Neural cell (in vitro differentiated cells): ENCODE measurements around the gene SECISBP2L. TPM values are rescaled to one million over a fixed set of nuclear protein-coding genes. Genes with fewer than 3 reads are reported as not detected.

Experiments
- H2AFZ ChIP-seq: fragments of 200-600, 300-800 bp; sonication (generic), shearing (Covaris generic); 2 replicates; pipeline ENCODE4 v1.6.0; 2014; ENCODE audit warnings: low read depth, mild to moderate bottlenecking, antibody characterized with exemption, low read length, moderate library complexity
- H3F3A ChIP-seq: fragments of 200-600 bp; shearing (Covaris generic); 2 replicates; pipeline ENCODE4 v1.6.1; 2016; ENCODE audit warnings: mild to moderate bottlenecking, moderate library complexity, mixed read lengths, antibody characterized with exemption, low read length; ENCODE audit not compliant: insufficient read depth, poor library complexity, severe bottlenecking
- H3K27ac ChIP-seq: fragments of 200-600, 300-800 bp; sonication (generic), shearing (Covaris generic); 2 replicates; pipeline ENCODE4 v1.5.1; 2014; ENCODE audit warnings: mild to moderate bottlenecking, low read length, moderate library complexity
- H3K27me3 ChIP-seq: fragments of 300-800, 200-600 bp; sonication (generic), shearing (Covaris generic); 2 replicates; pipeline ENCODE4 v1.6.0; 2014; ENCODE audit warnings: mild to moderate bottlenecking, low read depth, low read length, moderate library complexity; ENCODE audit not compliant: insufficient read depth
- H3K36me3 ChIP-seq: fragments of 300-800, 200-600 bp; sonication (generic), shearing (Covaris generic); 2 replicates; pipeline ENCODE4 v1.5.1; 2014; ENCODE audit warnings: mild to moderate bottlenecking, antibody characterized with exemption, low read length, moderate library complexity; ENCODE audit not compliant: insufficient read depth
- H3K4me2 ChIP-seq: fragments of 300-800, 200-600 bp; sonication (generic), shearing (Covaris generic); 2 replicates; pipeline ENCODE4 v1.6.0; 2014; ENCODE audit warnings: mild to moderate bottlenecking, low read length
- H3K4me3 ChIP-seq: fragments of 300-800, 200-600 bp; sonication (generic), shearing (Covaris generic); 2 replicates; pipeline ENCODE4 v1.5.1; 2014; ENCODE audit warnings: mild to moderate bottlenecking, low read length, moderate library complexity
- H3K79me2 ChIP-seq: fragments of 200-600 bp; shearing (Covaris generic); replicated peaks from 2 replicates; pipeline ENCODE4 v1.6.0; 2014; ENCODE audit warnings: mild to moderate bottlenecking, low read length, moderate library complexity; ENCODE audit not compliant: insufficient read depth
- H3K9ac ChIP-seq: fragments of 300-800, 200-600 bp; sonication (generic), shearing (Covaris generic); 2 replicates; pipeline ENCODE4 v1.6.1; 2016; ENCODE audit warnings: mild to moderate bottlenecking, low read length, mixed read lengths
- H3K9me2 ChIP-seq: fragments of 200-600 bp; shearing (Covaris generic); 2 replicates; pipeline ENCODE4 v1.6.1; 2016; ENCODE audit warnings: mild to moderate bottlenecking, low read length, mixed read lengths; ENCODE audit not compliant: insufficient read depth
- H3K9me3 ChIP-seq: fragments of 200-600, 300-800 bp; sonication (generic), shearing (Covaris generic); 2 replicates; pipeline ENCODE4 v1.6.1; 2016; ENCODE audit warnings: mild to moderate bottlenecking, mixed run types, low read length, moderate library complexity, mixed read lengths
- H4K20me1 ChIP-seq: fragments of 200-600 bp; shearing (Covaris generic); 2 replicates; pipeline ENCODE4 v1.6.1; 2016; ENCODE audit warnings: mild to moderate bottlenecking, mixed run types; ENCODE audit not compliant: insufficient read depth
- EP300 ChIP-seq: fragments of 450-650 bp; conservative IDR thresholded peaks from 2 replicates; pipeline ENCODE4 v1.6.1; 2014; ENCODE audit warnings: antibody characterized with exemption, mild to moderate bottlenecking, moderate library complexity; ENCODE audit not compliant: poor library complexity, severe bottlenecking
- EZH2 ChIP-seq: fragments of 200-600, 300-800 bp; shearing (Covaris generic), sonication (generic); IDR thresholded peaks from 2 replicates; pipeline ENCODE4 v1.6.1; 2014; ENCODE audit warnings: antibody characterized with exemption, low read length, borderline replicate concordance, mild to moderate bottlenecking; ENCODE audit not compliant: insufficient read depth, poor library complexity, severe bottlenecking
- MXI1 ChIP-seq: fragments of 450-650 bp; conservative IDR thresholded peaks from 2 replicates; pipeline ENCODE4 v1.6.1; 2014; ENCODE audit warnings: antibody characterized with exemption, mild to moderate bottlenecking; ENCODE audit not compliant: poor library complexity, severe bottlenecking
- POLR2AphosphoS5 ChIP-seq: IDR thresholded peaks from 2 replicates; pipeline ENCODE4 v1.6.1; 2012
- RAD21 ChIP-seq: fragments of 450-650 bp; conservative IDR thresholded peaks from 2 replicates; pipeline ENCODE4 v1.6.1; 2014; ENCODE audit warnings: antibody characterized with exemption, mild to moderate bottlenecking, moderate library complexity
- SMC3 ChIP-seq: fragments of 450-650 bp; conservative IDR thresholded peaks from 2 replicates; pipeline ENCODE4 v1.6.1; 2014; ENCODE audit warnings: antibody characterized with exemption, mild to moderate bottlenecking, moderate library complexity; ENCODE audit not compliant: poor library complexity
- TAF1 ChIP-seq: IDR thresholded peaks from 2 replicates; pipeline ENCODE4 v1.6.1; 2012; ENCODE audit warnings: low read depth
- polyA plus RNA-seq: library from polyadenylated mRNA; depleted of rRNA; stranded (reverse); fragments of >200 nt; gene quantifications from 2 replicates; pipeline ENCODE4 v1.2.3, GENCODE V29; 2014
- TF ChIP-seq, protein P1 (sequence below): IDR thresholded peaks from 2 replicates; pipeline ENCODE4 v1.6.1; 2012; ENCODE audit warnings: borderline replicate concordance
- TF ChIP-seq, protein P2 (sequence below): fragments of 450-650 bp; IDR thresholded peaks from 2 replicates; pipeline ENCODE4 v1.5.1; 2014; ENCODE audit warnings: antibody characterized with exemption, mild to moderate bottlenecking, moderate library complexity; ENCODE audit not compliant: poor library complexity, severe bottlenecking

Gene SECISBP2L
- polyA plus RNA-seq, 1 donor from 2014 or later: 45.9 TPM

DNA sequence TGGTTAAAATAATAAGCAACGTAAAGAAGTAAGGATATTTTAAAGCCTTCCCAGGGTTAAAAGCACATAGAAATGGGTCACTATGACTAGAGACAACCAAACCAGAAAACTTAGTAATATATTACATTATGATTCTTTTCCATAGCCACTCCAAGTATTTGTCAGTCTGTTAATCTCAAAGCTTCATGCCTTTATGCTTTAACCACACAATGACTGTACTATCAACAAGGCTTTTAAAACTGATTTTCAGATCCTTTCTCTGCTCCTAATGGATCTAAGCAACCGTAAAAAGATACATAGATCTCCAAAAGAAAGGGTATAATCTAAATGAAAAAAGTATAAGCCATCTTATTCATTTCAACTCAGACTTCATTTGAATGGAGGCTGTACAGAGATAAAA lies 14.4 kb downstream of the SECISBP2L start:
- Histone ChIP-seq H3K79me2 (peaks cover 10% of the 10 kb centered on the region), H3K4me3 (no peak overlapping the region), H3F3A (no peaks in the 10 kb centered on the region), H4K20me1 (no peaks in the 10 kb centered on the region), H3K27me3 (no peaks in the 10 kb centered on the region), H3K9ac (no peak overlapping the region), H3K9me2 (no peaks in the 10 kb centered on the region), H3K4me2 (no peak overlapping the region), H2AFZ (no peak overlapping the region), H3K9me3 (no peaks in the 10 kb centered on the region), H3K27ac (no peak overlapping the region), H3K36me3 (peaks cover 4% of the 10 kb centered on the region)
- TF ChIP-seq RAD21 (no peak), POLR2AphosphoS5 (no peak), TAF1 (no peak), EZH2 (no peak), MXI1 (no peak), SMC3 (no peak)
- TF ChIP-seq, protein P1, sequence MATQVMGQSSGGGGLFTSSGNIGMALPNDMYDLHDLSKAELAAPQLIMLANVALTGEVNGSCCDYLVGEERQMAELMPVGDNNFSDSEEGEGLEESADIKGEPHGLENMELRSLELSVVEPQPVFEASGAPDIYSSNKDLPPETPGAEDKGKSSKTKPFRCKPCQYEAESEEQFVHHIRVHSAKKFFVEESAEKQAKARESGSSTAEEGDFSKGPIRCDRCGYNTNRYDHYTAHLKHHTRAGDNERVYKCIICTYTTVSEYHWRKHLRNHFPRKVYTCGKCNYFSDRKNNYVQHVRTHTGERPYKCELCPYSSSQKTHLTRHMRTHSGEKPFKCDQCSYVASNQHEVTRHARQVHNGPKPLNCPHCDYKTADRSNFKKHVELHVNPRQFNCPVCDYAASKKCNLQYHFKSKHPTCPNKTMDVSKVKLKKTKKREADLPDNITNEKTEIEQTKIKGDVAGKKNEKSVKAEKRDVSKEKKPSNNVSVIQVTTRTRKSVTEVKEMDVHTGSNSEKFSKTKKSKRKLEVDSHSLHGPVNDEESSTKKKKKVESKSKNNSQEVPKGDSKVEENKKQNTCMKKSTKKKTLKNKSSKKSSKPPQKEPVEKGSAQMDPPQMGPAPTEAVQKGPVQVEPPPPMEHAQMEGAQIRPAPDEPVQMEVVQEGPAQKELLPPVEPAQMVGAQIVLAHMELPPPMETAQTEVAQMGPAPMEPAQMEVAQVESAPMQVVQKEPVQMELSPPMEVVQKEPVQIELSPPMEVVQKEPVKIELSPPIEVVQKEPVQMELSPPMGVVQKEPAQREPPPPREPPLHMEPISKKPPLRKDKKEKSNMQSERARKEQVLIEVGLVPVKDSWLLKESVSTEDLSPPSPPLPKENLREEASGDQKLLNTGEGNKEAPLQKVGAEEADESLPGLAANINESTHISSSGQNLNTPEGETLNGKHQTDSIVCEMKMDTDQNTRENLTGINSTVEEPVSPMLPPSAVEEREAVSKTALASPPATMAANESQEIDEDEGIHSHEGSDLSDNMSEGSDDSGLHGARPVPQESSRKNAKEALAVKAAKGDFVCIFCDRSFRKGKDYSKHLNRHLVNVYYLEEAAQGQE: no peak

DNA sequence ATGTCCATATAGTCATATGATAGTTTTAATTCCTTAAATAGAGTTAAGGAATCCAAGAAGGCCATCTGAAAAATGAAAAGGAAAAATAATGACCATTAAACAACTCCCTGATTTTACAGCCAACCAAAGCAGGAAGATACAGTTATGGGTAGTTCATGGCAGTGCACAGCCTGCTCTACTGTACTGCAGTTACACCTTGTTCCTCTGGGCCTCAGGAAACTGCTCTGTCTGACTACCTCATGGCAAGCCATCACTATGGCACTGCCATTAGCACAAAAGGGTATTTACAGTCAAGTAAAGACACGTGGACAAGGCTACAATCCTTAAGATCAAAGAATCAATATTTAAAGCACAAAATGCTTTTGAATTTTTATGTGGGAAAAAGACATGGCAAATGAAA lies 19.5 kb downstream of the SECISBP2L start:
- no peaks in the 10 kb centered on the region for H3K9me3 ChIP-seq
- H3K9me2 ChIP-seq: no peaks in the 10 kb centered on the region
- no peaks in the 10 kb centered on the region for H3K79me2 ChIP-seq
- no peak overlapping the region for H3K4me2 ChIP-seq
- no peaks in the 10 kb centered on the region for H4K20me1 ChIP-seq
- H3K27me3 ChIP-seq: no peaks in the 10 kb centered on the region
- H3F3A ChIP-seq: no peaks in the 10 kb centered on the region
- no peak overlapping the region for H2AFZ ChIP-seq
- H3K27ac ChIP-seq: no peak overlapping the region
- no peak overlapping the region for H3K4me3 ChIP-seq
- no peak for TF ChIP-seq SMC3
- no peak for TF ChIP-seq EP300
- TF ChIP-seq EZH2: no peak
- no peaks in the 10 kb centered on the region for H3K36me3 ChIP-seq
- no peak overlapping the region for H3K9ac ChIP-seq

DNA sequence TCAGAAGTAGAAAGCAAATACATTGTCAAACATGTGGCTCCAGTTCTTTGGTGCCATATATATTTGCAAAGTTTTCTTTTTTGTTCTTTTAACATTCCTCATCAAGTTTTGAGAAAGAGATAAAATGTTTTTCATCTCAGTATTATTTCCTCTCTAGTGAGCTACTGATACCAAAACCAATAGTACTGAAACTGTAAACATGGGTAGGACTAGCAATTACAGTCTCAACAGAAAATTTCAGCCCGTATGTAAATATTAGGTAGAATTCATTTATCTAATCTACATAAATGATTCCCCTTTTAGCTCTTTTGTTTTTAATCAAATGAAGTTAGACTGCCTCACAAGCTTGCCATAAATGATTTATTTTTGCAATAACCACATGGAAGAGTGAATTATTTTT lies 21.4 kb downstream of the SECISBP2L start:
- H3K27me3 ChIP-seq: no peaks in the 10 kb centered on the region
- H2AFZ ChIP-seq: no peak overlapping the region
- H3K27ac ChIP-seq: no peak overlapping the region
- no peak overlapping the region for H3K9ac ChIP-seq
- no peaks in the 10 kb centered on the region for H3K36me3 ChIP-seq
- no peaks in the 10 kb centered on the region for H3K9me2 ChIP-seq
- no peak overlapping the region for H3K4me3 ChIP-seq
- H4K20me1 ChIP-seq: no peaks in the 10 kb centered on the region
- H3K79me2 ChIP-seq: no peaks in the 10 kb centered on the region
- TF ChIP-seq SMC3: no peak
- no peak for TF ChIP-seq EZH2
- no peak for TF ChIP-seq TAF1
- TF ChIP-seq, protein P2, sequence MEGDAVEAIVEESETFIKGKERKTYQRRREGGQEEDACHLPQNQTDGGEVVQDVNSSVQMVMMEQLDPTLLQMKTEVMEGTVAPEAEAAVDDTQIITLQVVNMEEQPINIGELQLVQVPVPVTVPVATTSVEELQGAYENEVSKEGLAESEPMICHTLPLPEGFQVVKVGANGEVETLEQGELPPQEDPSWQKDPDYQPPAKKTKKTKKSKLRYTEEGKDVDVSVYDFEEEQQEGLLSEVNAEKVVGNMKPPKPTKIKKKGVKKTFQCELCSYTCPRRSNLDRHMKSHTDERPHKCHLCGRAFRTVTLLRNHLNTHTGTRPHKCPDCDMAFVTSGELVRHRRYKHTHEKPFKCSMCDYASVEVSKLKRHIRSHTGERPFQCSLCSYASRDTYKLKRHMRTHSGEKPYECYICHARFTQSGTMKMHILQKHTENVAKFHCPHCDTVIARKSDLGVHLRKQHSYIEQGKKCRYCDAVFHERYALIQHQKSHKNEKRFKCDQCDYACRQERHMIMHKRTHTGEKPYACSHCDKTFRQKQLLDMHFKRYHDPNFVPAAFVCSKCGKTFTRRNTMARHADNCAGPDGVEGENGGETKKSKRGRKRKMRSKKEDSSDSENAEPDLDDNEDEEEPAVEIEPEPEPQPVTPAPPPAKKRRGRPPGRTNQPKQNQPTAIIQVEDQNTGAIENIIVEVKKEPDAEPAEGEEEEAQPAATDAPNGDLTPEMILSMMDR: no peak
- TF ChIP-seq, protein P1: no peak
- no peak for TF ChIP-seq POLR2AphosphoS5
- no peak for TF ChIP-seq MXI1
- TF ChIP-seq EP300: no peak
- no peak for TF ChIP-seq RAD21
- no peaks in the 10 kb centered on the region for H3K9me3 ChIP-seq
- no peak overlapping the region for H3K4me2 ChIP-seq
- H3F3A ChIP-seq: no peaks in the 10 kb centered on the region
